Activated T-helper 9 cell treated with anti-CD3 and anti-CD28 coated beads, Interleukin-2, amount 50 U/mL, for 16 hours (primary cell): ENCODE data around the gene NRXN2.

ENCODE experiments used
- DNase-seq: peaks from one replicate; pipeline ENCODE4 v3.0.0-alpha.2; 2020; ENCODE audit warnings: low read depth

The NRXN2 gene

GRCh38 chr11:64759131-64759721 is 36.2 kb upstream of the NRXN2 start:
- no peak for DNase-seq

- DNase-seq = no peak
Observed at GRCh38 chr11:64758330-64759079, 35.5 kb upstream of the NRXN2 start.

- no peak for DNase-seq
Observed at GRCh38 chr11:64757549-64758329, 34.7 kb upstream of the NRXN2 start.

- DNase-seq = no peak
Observed at GRCh38 chr11:64755681-64756361, 32.8 kb upstream of the NRXN2 start.

- no peak for DNase-seq
Observed at GRCh38 chr11:64754919-64755662, 32.1 kb upstream of the NRXN2 start.

GRCh38 chr11:64754124-64754918 is 31.3 kb upstream of the NRXN2 start:
- no peak for DNase-seq

GRCh38 chr11:64753380-64754123 is 30.6 kb upstream of the NRXN2 start:
- no peak for DNase-seq

- DNase-seq = no peak
Observed at GRCh38 chr11:64753019-64753379, 30.0 kb upstream of the NRXN2 start.

GRCh38 chr11:64752175-64752970 is 29.4 kb upstream of the NRXN2 start:
- no peak for DNase-seq

GRCh38 chr11:64751580-64751979 is 28.6 kb upstream of the NRXN2 start:
- DNase-seq = no peak

- no peak for DNase-seq
Observed at GRCh38 chr11:64751136-64751535, 28.1 kb upstream of the NRXN2 start.

GRCh38 chr11:64750361-64751054 is 27.5 kb upstream of the NRXN2 start:
- DNase-seq = no peak

GRCh38 chr11:64747961-64748665 is 25.1 kb upstream of the NRXN2 start:
- DNase-seq = no peak

- no peak for DNase-seq
Observed at GRCh38 chr11:64746486-64746885, 23.5 kb upstream of the NRXN2 start.

- DNase-seq = peak; percentile 54
Observed at GRCh38 chr11:64745521-64746328, 22.7 kb upstream of the NRXN2 start.

GRCh38 chr11:64745189-64745520 is 22.2 kb upstream of the NRXN2 start:
- peak; percentile 59 for DNase-seq

GRCh38 chr11:64744544-64745188 is 21.7 kb upstream of the NRXN2 start:
- no peak for DNase-seq
